Urinary bladder (tissue), 4 donors: Measurements from ENCODE around the gene TCEANC. TPM values are rescaled to one million over a fixed set of nuclear protein-coding genes. Genes with fewer than 3 reads are reported as not detected.

Experiments used
- DNase-seq: peaks from one replicate; pipeline ENCODE4 v3.0.0-alpha.2; 2015; ENCODE audit errors: extremely low spot score
- H3K27ac ChIP-seq: one replicate; pipeline ENCODE4 v1.5.1; 2013; ENCODE audit warnings: low read depth, mild to moderate bottlenecking, moderate library complexity
- H3K36me3 ChIP-seq: one replicate; pipeline ENCODE4 v1.6.1; 2013; ENCODE audit warnings: mild to moderate bottlenecking, moderate library complexity; ENCODE audit not compliant: insufficient read depth
- H3K4me1 ChIP-seq: one replicate; pipeline ENCODE4 v1.6.1; 2013; ENCODE audit warnings: mild to moderate bottlenecking, moderate library complexity; ENCODE audit not compliant: insufficient read depth
- H3K4me3 ChIP-seq: one replicate; pipeline ENCODE4 v1.5.1; 2013; ENCODE audit warnings: low read depth, low read length
- WGBS: extraction: QIAGEN DNeasy Blood & Tissue Kit; methylation state at CpG from one replicate; pipeline ENCODE4 v1.1.7; 2013; 5-methylcytosine and 5-hydroxymethylcytosine counted together
- polyA plus RNA-seq: library from polyadenylated mRNA; stranded (reverse); fragments of 200-250 nt; gene quantifications from one replicate; pipeline ENCODE4 v1.2.3, GENCODE V29; 2013
- total RNA-seq: library from RNA; depleted of rRNA; stranded (reverse); fragments of >200 nt; gene quantifications from one replicate; pipeline ENCODE4 v1.2.3, GENCODE V29; 2014
- donor health status: healthy with polysubstance abuse.
- donor health status: healthy.

Gene TCEANC
- total and polyA plus RNA-seq, 2 donors = 1.6 to 9.0 TPM

DNA sequence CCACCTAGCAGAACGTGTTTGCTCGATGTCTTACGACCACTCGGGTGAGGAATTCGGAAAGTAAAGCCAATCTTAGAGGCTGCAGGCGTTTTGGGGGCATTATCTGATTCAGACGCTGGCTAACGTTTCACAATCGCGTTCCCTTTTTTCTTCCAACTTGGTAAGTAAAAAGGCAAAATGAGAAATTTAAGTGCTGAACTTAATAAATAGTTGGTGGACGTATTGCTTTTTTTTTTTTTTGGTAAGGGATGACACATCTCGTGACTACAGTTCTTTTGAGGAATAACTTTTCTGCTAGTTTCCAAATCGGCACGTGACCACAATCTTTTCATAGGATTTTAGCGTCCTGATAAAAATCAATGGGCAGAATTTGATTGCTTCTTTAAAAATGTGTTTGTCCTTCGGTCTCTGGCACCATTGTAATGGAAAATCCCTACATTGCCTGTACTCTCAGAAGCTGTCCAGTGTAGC, 36.8 kb downstream of the TCEANC start:
- Histone ChIP-seq H3K27ac (peak overlapping the region; percentile 98), H3K4me1 (no peaks in the 10 kb centered on the region), H3K36me3 (no peaks in the 10 kb centered on the region), H3K4me3 (peak overlapping the region; percentile 86)
- under 1% methylated on average over 16 of the region's 16 CpGs for WGBS
- DNase-seq = no peak

- Histone ChIP-seq H3K27ac (no peak overlapping the region), H3K4me3 (peak overlapping the region; percentile 86), H3K4me1 (peaks cover 2% of the 10 kb centered on the region), H3K36me3 (no peaks in the 10 kb centered on the region)
- DNase-seq = no peak
- WGBS = 55% methylated on average over 3 of the region's 3 CpGs
These were observed 37.9 kb downstream of the TCEANC start for GRCh38 chrX:13690836-13691235.

GRCh38 chrX:13691841-13692371, 39.0 kb downstream of the TCEANC start:
- no peak overlapping the region for H3K27ac ChIP-seq
- peaks cover 2% of the 10 kb centered on the region for H3K4me1 ChIP-seq
- H3K4me3 ChIP-seq = no peak overlapping the region
- H3K36me3 ChIP-seq = no peaks in the 10 kb centered on the region
- no peak for DNase-seq
- 81% methylated on average over 7 of the region's 7 CpGs for WGBS

DNA sequence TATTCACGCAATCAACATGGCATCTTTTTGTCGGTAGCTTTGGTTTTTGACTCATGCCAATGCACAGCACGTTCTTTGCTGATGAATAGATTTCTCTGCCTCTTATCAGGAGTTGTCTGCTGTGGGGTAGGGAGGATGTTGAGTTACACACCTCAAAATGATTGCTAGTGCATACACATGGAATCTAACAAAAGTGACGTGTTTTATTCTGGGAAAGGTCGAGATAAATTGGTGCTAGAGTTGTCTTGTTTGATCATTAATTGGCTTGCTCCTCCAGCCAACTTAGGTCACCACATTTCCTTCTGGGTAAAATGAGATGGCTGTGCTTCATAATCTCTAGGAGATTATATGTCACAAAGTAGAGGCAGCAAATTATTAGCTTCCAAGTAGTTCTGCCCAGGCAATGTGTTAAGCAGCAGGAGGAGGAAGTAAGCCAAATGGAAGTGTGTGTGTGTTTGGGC, 39.9 kb downstream of the TCEANC start:
- Histone ChIP-seq H3K27ac (no peak overlapping the region), H3K4me3 (no peak overlapping the region), H3K4me1 (peaks cover 2% of the 10 kb centered on the region), H3K36me3 (no peaks in the 10 kb centered on the region)
- WGBS = 74% methylated on average over 5 of the region's 5 CpGs
- DNase-seq = no peak

GRCh38 chrX:13693341-13693961, 40.5 kb downstream of the TCEANC start:
- WGBS = 64% methylated on average over 7 of the region's 7 CpGs

GRCh38 chrX:13694359-13694758, 41.4 kb downstream of the TCEANC start:
- 74% methylated on average over 2 of the region's 2 CpGs for WGBS
- Histone ChIP-seq H3K27ac (no peak overlapping the region), H3K4me1 (peaks cover 2% of the 10 kb centered on the region), H3K4me3 (no peak overlapping the region), H3K36me3 (no peaks in the 10 kb centered on the region)
- no peak for DNase-seq

More at GRCh38 chrX:13693341-13693961, 40.5 kb downstream of the TCEANC start:
- H3K36me3 ChIP-seq = no peaks in the 10 kb centered on the region
- no peak for DNase-seq
- no peak overlapping the region for H3K27ac ChIP-seq
- no peak overlapping the region for H3K4me3 ChIP-seq
- peaks cover 2% of the 10 kb centered on the region for H3K4me1 ChIP-seq

DNA sequence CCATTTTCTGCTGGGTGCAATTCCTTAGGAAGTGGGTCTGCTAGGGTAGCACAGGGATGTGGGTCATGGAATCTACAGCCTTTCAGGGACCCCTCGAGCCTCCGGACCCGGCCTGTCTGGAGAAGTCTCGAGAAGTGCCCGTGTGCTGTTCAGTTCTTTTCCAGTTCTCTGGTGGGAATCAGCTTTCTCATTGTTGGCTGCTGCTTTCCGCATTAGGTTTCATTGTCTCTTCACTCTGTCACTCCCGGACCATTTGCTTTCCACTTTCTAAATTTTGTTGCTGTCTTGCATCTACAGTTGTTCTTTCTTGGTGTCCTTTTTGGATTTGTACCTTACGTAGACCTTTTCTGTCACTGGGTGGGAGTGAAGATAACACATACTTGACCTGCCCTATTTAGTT, 42.0 kb downstream of the TCEANC start:
- peaks cover 2% of the 10 kb centered on the region for H3K4me1 ChIP-seq
- H3K27ac ChIP-seq = no peak overlapping the region
- WGBS = 84% methylated on average over 8 of the region's 8 CpGs
- no peaks in the 10 kb centered on the region for H3K36me3 ChIP-seq
- H3K4me3 ChIP-seq = no peak overlapping the region
- no peak for DNase-seq

DNA sequence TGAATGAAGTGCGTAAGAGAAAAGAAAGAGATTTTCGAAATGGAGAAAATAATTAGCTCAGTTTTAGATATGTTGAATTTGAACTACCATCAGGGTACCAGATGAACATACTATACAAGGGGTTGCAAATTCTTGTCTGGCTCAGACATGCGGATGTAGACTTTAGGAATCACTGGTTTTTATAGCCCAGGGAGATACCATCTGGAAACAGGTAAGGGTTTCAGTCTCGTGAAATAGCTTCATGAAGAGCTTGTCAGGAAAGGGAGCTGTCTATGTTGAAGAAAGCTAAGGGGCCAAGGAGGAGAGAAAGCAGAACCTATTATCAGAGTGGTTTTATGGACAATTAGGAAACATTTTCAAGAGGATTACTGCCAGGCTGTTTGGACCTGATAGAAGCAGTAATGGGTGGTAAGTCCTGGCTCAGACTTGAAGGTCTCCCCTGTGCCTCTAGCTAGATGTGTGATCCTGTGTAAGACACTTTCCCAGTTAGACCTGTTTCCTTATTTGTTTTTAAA, 42.7 kb downstream of the TCEANC start:
- Histone ChIP-seq H3K27ac (no peak overlapping the region), H3K4me1 (peaks cover 2% of the 10 kb centered on the region), H3K4me3 (no peak overlapping the region), H3K36me3 (no peaks in the 10 kb centered on the region)
- no peak for DNase-seq
- WGBS = 83% methylated on average over 4 of the region's 4 CpGs

- Histone ChIP-seq H3K4me3 (no peak overlapping the region), H3K27ac (no peak overlapping the region), H3K4me1 (peaks cover 2% of the 10 kb centered on the region), H3K36me3 (no peaks in the 10 kb centered on the region)
- WGBS = 91% methylated on average over 2 of the region's 2 CpGs
- no peak for DNase-seq
These were observed 44.5 kb downstream of the TCEANC start for GRCh38 chrX:13697455-13697854.

- H3K36me3 ChIP-seq = no peaks in the 10 kb centered on the region
- no peak for DNase-seq
- peaks cover 2% of the 10 kb centered on the region for H3K4me1 ChIP-seq
- no peak overlapping the region for H3K4me3 ChIP-seq
- 97% methylated on average over 1 of the region's 1 CpG for WGBS
- no peak overlapping the region for H3K27ac ChIP-seq
These were observed 45.0 kb downstream of the TCEANC start for GRCh38 chrX:13697976-13698375.

DNA sequence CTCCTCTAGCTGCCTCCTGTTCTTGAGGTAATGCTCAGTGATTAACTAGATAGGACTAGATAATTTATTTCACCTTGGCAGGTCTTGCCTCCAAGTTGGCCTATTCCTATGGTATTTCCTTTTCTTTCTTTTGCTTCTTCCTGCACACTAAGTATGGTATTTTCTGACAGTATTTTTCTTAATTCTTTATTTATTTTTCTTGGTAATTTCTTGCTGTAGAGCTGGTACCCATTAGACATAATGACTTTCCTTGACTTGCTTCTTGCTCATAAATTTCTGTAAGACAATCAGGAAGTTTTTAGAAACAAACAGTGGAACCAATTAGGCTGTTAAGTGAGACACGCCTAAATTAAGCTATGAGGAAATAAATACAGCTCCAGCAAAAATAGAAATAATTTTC, 45.5 kb downstream of the TCEANC start:
- Histone ChIP-seq H3K4me1 (peaks cover 2% of the 10 kb centered on the region), H3K36me3 (no peaks in the 10 kb centered on the region), H3K4me3 (no peak overlapping the region), H3K27ac (no peak overlapping the region)
- no peak for DNase-seq
- 66% methylated on average over 1 of the region's 1 CpG for WGBS

- Histone ChIP-seq H3K27ac (no peak overlapping the region), H3K36me3 (no peaks in the 10 kb centered on the region), H3K4me3 (no peak overlapping the region), H3K4me1 (peaks cover 2% of the 10 kb centered on the region)
- no peak for DNase-seq
- WGBS = 79% methylated on average over 7 of the region's 7 CpGs
These were observed 46.4 kb downstream of the TCEANC start for GRCh38 chrX:13699183-13699826.

GRCh38 chrX:13700380-13700779, 47.4 kb downstream of the TCEANC start:
- Histone ChIP-seq H3K4me3 (no peak overlapping the region), H3K4me1 (peaks cover 2% of the 10 kb centered on the region), H3K27ac (no peak overlapping the region), H3K36me3 (no peaks in the 10 kb centered on the region)
- WGBS = 32% methylated on average over 4 of the region's 4 CpGs
- DNase-seq = no peak
